Neuronal stem cell (in vitro differentiated cells): ENCODE data around the gene PRPH2.

Experiments
- DNase-seq: peaks from one replicate; pipeline ENCODE4 v3.0.0-alpha.2; 2013; ENCODE audit warnings: low spot score
- H2AFZ ChIP-seq: one replicate; pipeline ENCODE4 v1.6.1; 2013; ENCODE audit warnings: mild to moderate bottlenecking, low read length, inconsistent platforms
- H2AK5ac ChIP-seq: 2 replicates; pipeline ENCODE4 v1.6.1; 2013; ENCODE audit warnings: low read depth, mild to moderate bottlenecking, inconsistent platforms, low read length, moderate library complexity, mixed read lengths
- H2BK120ac ChIP-seq: 2 replicates; pipeline ENCODE4 v1.6.1; 2013; ENCODE audit warnings: low read depth, mild to moderate bottlenecking, inconsistent platforms, low read length, moderate library complexity, mixed read lengths
- H2BK12ac ChIP-seq: one replicate; pipeline ENCODE4 v1.6.1; 2013; ENCODE audit warnings: low read length, inconsistent platforms
- H2BK15ac ChIP-seq: 2 replicates; pipeline ENCODE4 v1.6.1; 2013; ENCODE audit warnings: mild to moderate bottlenecking, low read length, inconsistent platforms, mixed read lengths
- H2BK5ac ChIP-seq: one replicate; pipeline ENCODE4 v1.6.1; 2013; ENCODE audit warnings: inconsistent platforms, mild to moderate bottlenecking, low read length, moderate library complexity
- H3K14ac ChIP-seq: one replicate; pipeline ENCODE4 v1.6.1; 2013; ENCODE audit warnings: low read length, inconsistent platforms
- H3K18ac ChIP-seq: 2 replicates; pipeline ENCODE4 v1.6.1; 2013; ENCODE audit warnings: low read length, inconsistent platforms
- H3K23ac ChIP-seq: 2 replicates; pipeline ENCODE4 v1.6.1; 2013; ENCODE audit warnings: low read depth, mild to moderate bottlenecking, mixed read lengths, low read length, inconsistent platforms; ENCODE audit not compliant: poor library complexity
- H3K27ac ChIP-seq: replicated peaks from 3 replicates; pipeline ENCODE4 v1.5.1; 2013; ENCODE audit warnings: low read length, inconsistent platforms
- H3K27me3 ChIP-seq, 3 experiments: 2 replicates each; pipeline ENCODE4 v1.6.1; 2013; ENCODE audit warnings: low read length in 3 of 3, mild to moderate bottlenecking in 2 of 3, inconsistent platforms in 1 of 3, low read depth in 1 of 3, mixed read lengths in 1 of 3, moderate library complexity in 1 of 3; ENCODE audit not compliant: control insufficient read depth in 3 of 3, insufficient read depth in 3 of 3
- H3K36me3 ChIP-seq, 2 donors: replicated peaks in 1 of 2; 2 replicates each; pipeline ENCODE4 v1.6.1; 2013; ENCODE audit warnings: low read length in 2 of 2; ENCODE audit not compliant: control insufficient read depth in 2 of 2, insufficient read depth in 2 of 2
- H3K4ac ChIP-seq: 2 replicates; pipeline ENCODE4 v1.6.1; 2013; ENCODE audit warnings: inconsistent platforms, mild to moderate bottlenecking, low read length, moderate library complexity
- H3K4me1 ChIP-seq, 2 donors: 1 replicate in 1 of 2; 2 replicates in 1 of 2; pipeline ENCODE4 v1.6.1; 2013; ENCODE audit warnings: low read length in 2 of 2, low read depth in 1 of 2; ENCODE audit not compliant: control insufficient read depth in 2 of 2, insufficient read depth in 1 of 2
- H3K4me2 ChIP-seq: one replicate; pipeline ENCODE4 v1.6.1; 2013; ENCODE audit warnings: mild to moderate bottlenecking, low read length, inconsistent platforms; ENCODE audit not compliant: insufficient read depth, poor library complexity, severe bottlenecking
- H3K4me3 ChIP-seq, 2 donors: 2 replicates each; pipeline ENCODE4 v1.5.1; 2013; ENCODE audit warnings: low read length in 2 of 2, mild to moderate bottlenecking in 2 of 2, inconsistent platforms in 1 of 2, moderate library complexity in 1 of 2
- H3K79me1 ChIP-seq: one replicate; pipeline ENCODE4 v1.6.1; 2013; ENCODE audit warnings: low read depth, mild to moderate bottlenecking, inconsistent platforms, low read length, moderate library complexity
- H3K9ac ChIP-seq: one replicate; pipeline ENCODE4 v1.6.1; 2013; ENCODE audit warnings: mild to moderate bottlenecking, low read depth, low read length, inconsistent platforms; ENCODE audit not compliant: poor library complexity
- H3K9me3 ChIP-seq, 2 donors: replicated peaks in 1 of 2; 2 replicates each; pipeline versions ENCODE3 to v1.6.1; 2013; ENCODE audit warnings: low read length in 2 of 2, mild to moderate bottlenecking in 2 of 2, inconsistent platforms in 1 of 2, low read depth in 1 of 2, mixed read lengths in 1 of 2, moderate library complexity in 1 of 2; ENCODE audit not compliant: control insufficient read depth in 2 of 2, insufficient read depth in 1 of 2
- H4K8ac ChIP-seq: one replicate; pipeline ENCODE4 v1.6.1; 2013; ENCODE audit warnings: low read depth, mild to moderate bottlenecking, inconsistent platforms, low read length, moderate library complexity
- H4K91ac ChIP-seq: one replicate; pipeline ENCODE4 v1.6.1; 2013; ENCODE audit warnings: low read length, low read depth, mild to moderate bottlenecking, inconsistent platforms; ENCODE audit not compliant: poor library complexity
- WGBS, 2 donors: extraction: QIAGEN DNeasy Blood & Tissue Kit; methylation state at CpG; one replicate each; pipeline ENCODE4 v1.1.7; 2013; ENCODE audit warnings: missing lambda C conversion rate in 2 of 2, mixed read lengths in 1 of 2; ENCODE audit not compliant: insufficient read length in 2 of 2, insufficient replicate concordance in 1 of 2; ENCODE audit errors: extremely low coverage in 2 of 2; 5-methylcytosine and 5-hydroxymethylcytosine counted together

PRPH2 gene

GRCh38 chr6:42745640-42746462 is 23.5 kb upstream of the PRPH2 start, which contains the start of gene TBCC:
Gene TBCC, minus strand, starts transcription at chr6:42746103. Its CDS starts 30 bp downstream, at chr6:42746073.
- peak within 1 kb of the TSS; percentile 84 for H3K4ac ChIP-seq
- peak within 1 kb of the TSS; percentile 81 for H2BK120ac ChIP-seq
- H4K91ac ChIP-seq, result no peak within 1 kb of the TSS
- H4K8ac ChIP-seq, result no peak within 1 kb of the TSS
- no peak within 1 kb of the TSS for H2BK12ac ChIP-seq
- peak within 1 kb of the TSS; percentile 94 for H3K27ac ChIP-seq
- H2AFZ ChIP-seq, result peak within 1 kb of the TSS; percentile 94
- peak within 1 kb of the TSS; percentile 97 for H3K18ac ChIP-seq
- peak within 1 kb of the TSS; percentile 44 for H3K14ac ChIP-seq
- H2BK5ac ChIP-seq, result peak within 1 kb of the TSS; percentile 90
- H3K9ac ChIP-seq, result peak within 1 kb of the TSS; percentile 93
- peak within 1 kb of the TSS; percentile 91 for H3K4me2 ChIP-seq
- peaks cover 9% of the 10 kb centered on the region for H3K79me1 ChIP-seq
- H2BK15ac ChIP-seq, result peak within 1 kb of the TSS; percentile 73
- peak within 1 kb of the TSS; percentile 86 to 95 for H3K4me3 ChIP-seq
- peaks cover 0 to 12% of the 10 kb centered on the region in 2 donors for H3K36me3 ChIP-seq
- DNase-seq, result peak; percentile 98
- peak within 1 kb of the TSS; percentile 98 for H3K23ac ChIP-seq
- H2AK5ac ChIP-seq, result peak within 1 kb of the TSS; percentile 81
- H3K27me3 ChIP-seq, result no peaks in the 10 kb centered on the region
- H3K4me1 ChIP-seq, result peaks cover 3 to 4% of the 10 kb centered on the region in 2 donors
- H3K9me3 ChIP-seq, result no peaks in the 10 kb centered on the region
- WGBS, 2 donors, result no CpG with 5 or more reads among the region's 57 CpGs

- H3K9ac ChIP-seq, result peak overlapping the region; percentile 93
- peaks cover 8% of the 10 kb centered on the region for H3K79me1 ChIP-seq
- no CpG with 5 or more reads among the region's 29 CpGs for WGBS, 2 donors
- peak overlapping the region; percentile 78 for H3K4me2 ChIP-seq
- H2BK15ac ChIP-seq, result peak overlapping the region; percentile 73
- peak overlapping the region; percentile 50 for H3K23ac ChIP-seq
- H3K27ac ChIP-seq, result no peak overlapping the region
- H3K4me1 ChIP-seq, result peaks cover 3 to 4% of the 10 kb centered on the region in 2 donors
- peak overlapping the region; percentile 44 for H3K14ac ChIP-seq
- H4K91ac ChIP-seq, result no peak overlapping the region
- H2BK5ac ChIP-seq, result peak overlapping the region; percentile 90
- H3K18ac ChIP-seq, result peak overlapping the region; percentile 97
- no peaks in the 10 kb centered on the region for H3K9me3 ChIP-seq
- no peak overlapping the region for H4K8ac ChIP-seq
- peaks cover 0 to 12% of the 10 kb centered on the region in 2 donors for H3K36me3 ChIP-seq
- no peak overlapping the region for H2BK12ac ChIP-seq
- no peaks in the 10 kb centered on the region for H3K27me3 ChIP-seq
- no peak overlapping the region for H3K4ac ChIP-seq
- peak; percentile 12 for DNase-seq
- peak overlapping the region; percentile 85 for H2AFZ ChIP-seq
- peak overlapping the region; percentile 81 for H2BK120ac ChIP-seq
- H2AK5ac ChIP-seq, result peak overlapping the region; percentile 10
- H3K4me3 ChIP-seq, result peak overlapping the region; percentile 86 to 95
These were observed 22.8 kb upstream of the PRPH2 start for GRCh38 chr6:42745083-42745639.

GRCh38 chr6:42744351-42744893 is 22.0 kb upstream of the PRPH2 start:
- peak overlapping the region; percentile 14 for H3K4me2 ChIP-seq
- H3K23ac ChIP-seq, result no peak overlapping the region
- no peak overlapping the region for H2AFZ ChIP-seq
- H3K9ac ChIP-seq, result no peak overlapping the region
- no peak overlapping the region for H2BK5ac ChIP-seq
- H3K27ac ChIP-seq, result no peak overlapping the region
- DNase-seq, result no peak
- no peak overlapping the region for H2BK12ac ChIP-seq
- peaks cover 7% of the 10 kb centered on the region for H3K79me1 ChIP-seq
- no peak overlapping the region for H4K91ac ChIP-seq
- peaks cover 3 to 4% of the 10 kb centered on the region in 2 donors for H3K4me1 ChIP-seq
- H3K4ac ChIP-seq, result no peak overlapping the region
- peaks cover 0 to 12% of the 10 kb centered on the region in 2 donors for H3K36me3 ChIP-seq
- WGBS, 2 donors, result no CpG with 5 or more reads among the region's 21 CpGs
- H3K18ac ChIP-seq, result no peak overlapping the region
- H2BK15ac ChIP-seq, result no peak overlapping the region
- no peak overlapping the region for H4K8ac ChIP-seq
- no peak overlapping the region for H2BK120ac ChIP-seq
- no peak overlapping the region for H2AK5ac ChIP-seq
- H3K9me3 ChIP-seq, result no peaks in the 10 kb centered on the region
- no peaks in the 10 kb centered on the region for H3K27me3 ChIP-seq
- H3K14ac ChIP-seq, result no peak overlapping the region
- H3K4me3 ChIP-seq, result peak overlapping the region in 1 of 2 donors; percentile 95
